Body of pancreas (tissue), 4 donors: ENCODE measurements around the gene GRIK2.

Experiments
- CTCF ChIP-seq, 7 experiments: fragments of 450-650 bp in 4 of 7; fragments of 200-600 bp in 3 of 7; sonication (generic) in 3 of 7; IDR thresholded peaks; one replicate each; pipeline ENCODE4 v1.5.1; 2016 to 2019; ENCODE audit warnings: antibody characterized with exemption in 7 of 7
- POLR2A ChIP-seq, 3 donors: fragments of 450-650 bp; IDR thresholded peaks; one replicate each; pipeline ENCODE4 v1.6.1; 2016; ENCODE audit warnings: antibody characterized with exemption in 3 of 3, mild to moderate bottlenecking in 2 of 3

- TF ChIP-seq CTCF (IDR thresholded peaks at IDR 0.05) (no peak), POLR2A (IDR thresholded peaks at IDR 0.05) (no peak)
Measured at GRCh38 chr6:101992286-101992685, 598.8 kb downstream of the GRIK2 start.
